Middle frontal gyrus (tissue), 1 donor: ENCODE data around the gene ZFP62.
"Not testable (repeated sequence)": the region's sequence is repeated elsewhere in the genome, so short reads cannot be mapped to it uniquely, and the experiment has no call there.

ENCODE experiments used
- DNase-seq: peaks from one replicate; pipeline ENCODE4 v3.0.0-alpha.2; 2015; ENCODE audit warnings: low spot score; ENCODE audit errors: extremely low spot score

ZFP62 gene

GRCh38 chr5:180830253-180831138 is 30.6 kb downstream of the ZFP62 start:
- peak; percentile 20 for DNase-seq

GRCh38 chr5:180829726-180830125 is 31.4 kb downstream of the ZFP62 start:
- no peak for DNase-seq

- DNase-seq = not testable (repeated sequence)
Observed at GRCh38 chr5:180828756-180829531, 32.1 kb downstream of the ZFP62 start.

- not testable (repeated sequence) for DNase-seq
Observed at GRCh38 chr5:180827374-180827773, 33.7 kb downstream of the ZFP62 start.

- DNase-seq = no peak
Observed at GRCh38 chr5:180825768-180826525, 35.1 kb downstream of the ZFP62 start.

- DNase-seq = no peak
Observed at GRCh38 chr5:180824630-180825476, 36.2 kb downstream of the ZFP62 start.

GRCh38 chr5:180823940-180824629 is 37.0 kb downstream of the ZFP62 start:
- no peak for DNase-seq

GRCh38 chr5:180823346-180823745 is 37.7 kb downstream of the ZFP62 start:
- no peak for DNase-seq

GRCh38 chr5:180821538-180821937 is 39.5 kb downstream of the ZFP62 start:
- no peak for DNase-seq

GRCh38 chr5:180820788-180821321 is 40.2 kb downstream of the ZFP62 start:
- no peak for DNase-seq

- no peak for DNase-seq
Observed at GRCh38 chr5:180818677-180819341, 42.3 kb downstream of the ZFP62 start.

- DNase-seq = no peak
Observed at GRCh38 chr5:180817893-180818674, 43.0 kb downstream of the ZFP62 start.

GRCh38 chr5:180816608-180817534 is 44.2 kb downstream of the ZFP62 start:
- no peak for DNase-seq

- DNase-seq = no peak
Observed at GRCh38 chr5:180815293-180815917, 45.7 kb downstream of the ZFP62 start.

GRCh38 chr5:180813420-180813819 is 47.7 kb downstream of the ZFP62 start:
- no peak for DNase-seq

- DNase-seq = no peak
Observed at GRCh38 chr5:180811623-180812124, 49.4 kb downstream of the ZFP62 start.
